Measurements from ENCODE around the gene CPPED1. TPM values are rescaled to one million over a fixed set of nuclear protein-coding genes. Genes with fewer than 3 reads are reported as not detected.

Gene CPPED1
- total RNA-seq, 1 donor from 2014 or later, result 7.7 TPM

DNA sequence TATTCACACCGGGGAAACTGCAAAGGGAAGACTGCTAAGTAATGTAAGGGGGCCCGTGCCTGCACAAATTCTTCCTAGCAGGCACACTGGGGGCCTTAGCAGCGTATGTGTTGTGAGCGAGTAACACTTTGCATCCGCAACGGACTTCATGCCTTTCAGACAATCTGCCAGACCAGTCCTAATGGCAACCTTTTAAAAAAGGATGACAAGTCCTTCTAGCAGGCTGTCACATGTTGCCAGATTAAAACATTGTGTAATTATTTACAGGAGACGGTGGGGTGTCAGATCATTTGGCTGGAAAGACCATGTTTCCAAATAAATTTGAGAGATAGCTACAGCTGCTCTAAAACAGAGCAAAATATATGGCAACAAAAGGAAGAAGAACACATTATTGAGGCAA lies 46.1 kb downstream of the CPPED1 start:
- no peaks in the 10 kb centered on the region for H3K27me3 Mint-ChIP-seq (ENCODE audit: low read depth)
- H3K4me1 Mint-ChIP-seq, result peaks cover 18% of the 10 kb centered on the region
- H3K4me3 Mint-ChIP-seq, result no peak overlapping the region
- TF ChIP-seq, protein P1, sequence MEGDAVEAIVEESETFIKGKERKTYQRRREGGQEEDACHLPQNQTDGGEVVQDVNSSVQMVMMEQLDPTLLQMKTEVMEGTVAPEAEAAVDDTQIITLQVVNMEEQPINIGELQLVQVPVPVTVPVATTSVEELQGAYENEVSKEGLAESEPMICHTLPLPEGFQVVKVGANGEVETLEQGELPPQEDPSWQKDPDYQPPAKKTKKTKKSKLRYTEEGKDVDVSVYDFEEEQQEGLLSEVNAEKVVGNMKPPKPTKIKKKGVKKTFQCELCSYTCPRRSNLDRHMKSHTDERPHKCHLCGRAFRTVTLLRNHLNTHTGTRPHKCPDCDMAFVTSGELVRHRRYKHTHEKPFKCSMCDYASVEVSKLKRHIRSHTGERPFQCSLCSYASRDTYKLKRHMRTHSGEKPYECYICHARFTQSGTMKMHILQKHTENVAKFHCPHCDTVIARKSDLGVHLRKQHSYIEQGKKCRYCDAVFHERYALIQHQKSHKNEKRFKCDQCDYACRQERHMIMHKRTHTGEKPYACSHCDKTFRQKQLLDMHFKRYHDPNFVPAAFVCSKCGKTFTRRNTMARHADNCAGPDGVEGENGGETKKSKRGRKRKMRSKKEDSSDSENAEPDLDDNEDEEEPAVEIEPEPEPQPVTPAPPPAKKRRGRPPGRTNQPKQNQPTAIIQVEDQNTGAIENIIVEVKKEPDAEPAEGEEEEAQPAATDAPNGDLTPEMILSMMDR (IDR thresholded peaks at IDR 0.05; ENCODE audit: unreplicated experiment), result no peak
- no peak for DNase-seq (ENCODE audit: low spot score in 2 of 2, unreplicated experiment in 2 of 2)
- no peaks in the 10 kb centered on the region for H3K36me3 Mint-ChIP-seq
- H3K27ac Mint-ChIP-seq, result no peak overlapping the region
- no peaks in the 10 kb centered on the region for H3K9me3 Mint-ChIP-seq

DNA sequence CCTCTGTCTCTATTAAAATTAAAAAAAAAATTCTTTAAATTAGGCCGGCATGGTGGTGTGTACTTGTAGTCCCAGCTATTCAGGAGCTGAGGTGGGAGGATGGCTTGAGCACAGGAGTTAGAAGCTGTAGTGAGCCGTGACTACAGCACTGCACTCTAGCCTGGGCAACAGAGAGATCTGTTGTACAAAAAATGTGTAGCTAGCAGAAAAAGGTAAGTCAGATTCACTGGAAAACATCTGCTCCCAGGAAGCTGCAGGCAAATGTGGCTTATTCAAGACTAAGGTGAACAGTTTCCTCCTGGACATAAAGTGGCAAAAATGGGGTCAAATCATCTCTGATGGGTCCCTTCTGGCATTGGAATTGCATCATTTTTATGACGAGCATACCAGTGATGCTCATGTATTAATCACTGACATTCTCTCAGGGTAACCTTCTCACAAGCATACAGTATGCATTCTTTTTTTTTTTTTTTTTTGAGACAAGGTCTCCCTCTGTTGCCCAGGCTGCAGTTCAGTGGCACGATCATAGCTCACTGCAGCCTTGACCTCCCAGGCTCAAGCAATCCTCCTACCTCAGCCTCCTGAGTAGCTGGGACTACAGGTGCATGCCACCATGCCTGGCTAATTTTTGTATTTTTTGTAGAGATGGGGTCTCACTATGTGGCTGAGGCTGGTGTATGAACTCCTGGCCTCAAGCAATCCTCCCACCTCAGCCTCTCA lies 48.7 kb downstream of the CPPED1 start:
- Mint-ChIP-seq H3K36me3 (no peaks in the 10 kb centered on the region), H3K9me3 (no peaks in the 10 kb centered on the region), H3K27me3 (ENCODE audit: low read depth) (no peaks in the 10 kb centered on the region), H3K4me1 (peaks cover 20% of the 10 kb centered on the region), H3K4me3 (no peak overlapping the region), H3K27ac (no peak overlapping the region)
- no peak for DNase-seq (ENCODE audit: low spot score in 2 of 2, unreplicated experiment in 2 of 2)
- TF ChIP-seq, protein P1 (IDR thresholded peaks at IDR 0.05; ENCODE audit: unreplicated experiment), result no peak

DNA sequence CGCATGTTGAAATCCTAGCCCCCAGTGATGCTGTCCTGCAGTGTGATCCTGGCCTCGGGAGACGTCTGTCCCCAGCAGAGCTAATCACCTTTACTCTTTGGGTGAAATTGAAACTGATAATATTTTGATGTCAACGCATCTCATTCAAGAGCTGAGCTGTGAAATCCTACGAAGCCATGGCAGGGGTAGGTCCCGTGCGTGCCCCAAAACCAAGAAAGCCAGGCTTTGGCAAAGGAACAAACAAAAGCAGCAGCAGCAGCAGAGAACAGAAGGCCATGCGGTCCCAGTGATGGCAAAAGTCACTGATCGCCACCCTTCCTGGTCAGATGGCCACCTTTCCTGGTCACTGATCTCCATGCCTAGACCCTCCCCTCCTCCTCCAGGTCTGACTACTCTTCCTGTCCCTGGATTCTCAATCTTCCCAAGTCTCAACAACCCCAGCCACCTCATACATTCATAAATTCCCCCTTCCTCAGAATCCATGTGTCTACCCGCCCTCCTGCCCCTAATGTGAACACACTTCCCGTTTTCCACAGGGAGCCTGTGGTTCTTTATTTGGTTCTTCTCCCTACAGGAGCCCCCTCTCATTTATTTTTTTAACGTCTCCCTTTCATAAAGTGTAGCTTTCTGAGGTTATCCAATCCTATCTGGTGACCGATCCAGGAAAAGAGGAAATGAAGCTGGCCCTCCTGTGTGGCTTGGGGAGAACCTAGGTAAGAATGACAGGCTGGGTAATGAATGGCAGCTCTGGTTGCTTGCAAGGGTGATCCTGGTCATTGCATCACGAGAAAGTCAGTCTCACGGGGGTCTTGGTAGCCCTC lies 50.3 kb downstream of the CPPED1 start:
- DNase-seq (ENCODE audit: low spot score in 2 of 2, unreplicated experiment in 2 of 2), result no peak
- Mint-ChIP-seq H3K4me3 (no peak overlapping the region), H3K4me1 (peaks cover 16% of the 10 kb centered on the region), H3K9me3 (no peaks in the 10 kb centered on the region), H3K27me3 (ENCODE audit: low read depth) (no peaks in the 10 kb centered on the region), H3K27ac (no peak overlapping the region), H3K36me3 (no peaks in the 10 kb centered on the region)
- TF ChIP-seq, protein P1 (IDR thresholded peaks at IDR 0.05; ENCODE audit: unreplicated experiment), result no peak

GRCh38 chr16:12752159-12752558 lies 51.5 kb downstream of the CPPED1 start:
- TF ChIP-seq, protein P1 (IDR thresholded peaks at IDR 0.05; ENCODE audit: unreplicated experiment), result no peak
- H3K27me3 Mint-ChIP-seq (ENCODE audit: low read depth), result no peaks in the 10 kb centered on the region
- H3K4me1 Mint-ChIP-seq, result peaks cover 4% of the 10 kb centered on the region
- H3K9me3 Mint-ChIP-seq, result no peaks in the 10 kb centered on the region
- no peak overlapping the region for H3K27ac Mint-ChIP-seq
- no peaks in the 10 kb centered on the region for H3K36me3 Mint-ChIP-seq
- no peak overlapping the region for H3K4me3 Mint-ChIP-seq
- DNase-seq (ENCODE audit: low spot score in 2 of 2, unreplicated experiment in 2 of 2), result no peak

DNA sequence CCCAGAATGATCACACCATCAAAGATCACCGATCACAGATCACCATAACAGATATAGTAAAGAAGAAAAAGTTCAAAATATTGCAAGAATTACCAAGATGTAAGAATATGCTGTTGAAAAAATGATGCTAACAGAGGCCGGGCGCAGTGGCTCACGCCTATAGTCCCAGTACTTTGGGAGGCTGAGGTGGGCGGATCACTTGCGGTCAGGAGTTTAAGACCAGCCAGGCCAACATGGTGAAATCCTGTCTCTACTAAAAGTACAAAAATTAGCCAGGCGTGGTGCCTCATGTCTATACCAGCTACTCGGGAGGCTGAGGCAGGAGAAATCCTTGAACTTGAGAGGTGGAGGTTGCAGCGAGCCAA lies 53.2 kb downstream of the CPPED1 start:
- peaks cover 3% of the 10 kb centered on the region for H3K4me1 Mint-ChIP-seq
- H3K9me3 Mint-ChIP-seq, result peaks cover 3% of the 10 kb centered on the region
- H3K27me3 Mint-ChIP-seq (ENCODE audit: low read depth), result no peaks in the 10 kb centered on the region
- no peak for DNase-seq (ENCODE audit: low spot score in 2 of 2, unreplicated experiment in 2 of 2)
- H3K4me3 Mint-ChIP-seq, result no peak overlapping the region
- no peak overlapping the region for H3K27ac Mint-ChIP-seq
- no peaks in the 10 kb centered on the region for H3K36me3 Mint-ChIP-seq
- TF ChIP-seq, protein P1 (IDR thresholded peaks at IDR 0.05; ENCODE audit: unreplicated experiment), result no peak

Data from mesothelial cell of epicardium (in vitro differentiated cells).